ENCODE results near the gene HNRNPDL.

- TF ChIP-seq POLR2A (IDR thresholded peaks at IDR 0.05; ENCODE audit: low read depth) (no peak), CTCF (IDR thresholded peaks at IDR 0.05) (peak; percentile 12 to 39 (median 30))
These were observed 41.9 kb downstream of the HNRNPDL start for GRCh38 chr4:82388405-82388804.

Measured in esophagus muscularis mucosa (tissue), 3 donors.